Kidney epithelial cell (primary cell): ENCODE measurements around the gene STX8. TPM values are rescaled to one million over a fixed set of nuclear protein-coding genes. Genes with fewer than 3 reads are reported as not detected.

Experiments used
- DNase-seq: peaks from one replicate; pipeline ENCODE4 v3.0.0-alpha.2; 2010; ENCODE audit warnings: low read depth
- H3K27me3 ChIP-seq: 2 replicates; pipeline ENCODE4 v1.6.0; 2011; ENCODE audit warnings: low read length; ENCODE audit not compliant: control insufficient read depth, insufficient read depth
- H3K36me3 ChIP-seq: 2 replicates; pipeline ENCODE4 v1.5.1; 2011; ENCODE audit warnings: low read length; ENCODE audit not compliant: control insufficient read depth, insufficient read depth
- H3K4me3 ChIP-seq: 2 replicates; pipeline ENCODE4 v1.5.1; 2011; ENCODE audit warnings: low read depth, mild to moderate bottlenecking, control low read depth, low read length
- total RNA-seq: library from RNA; depleted of rRNA; stranded (reverse); fragments of >200 nt; gene quantifications from 2 replicates; pipeline ENCODE4 v1.2.3, GENCODE V29; 2015
- TF ChIP-seq, protein P1 (sequence below): IDR thresholded peaks from 2 replicates; pipeline ENCODE4 v1.5.1; 2011; ENCODE audit warnings: mild to moderate bottlenecking, moderate library complexity, low read length, control low read depth, inconsistent platforms; ENCODE audit not compliant: insufficient read depth, poor library complexity, severe bottlenecking

The STX8 gene
- total RNA-seq, 1 donor from 2014 or later = 76.3 TPM

- H3K27me3 ChIP-seq = no peaks in the 10 kb centered on the region
- TF ChIP-seq, protein P1, sequence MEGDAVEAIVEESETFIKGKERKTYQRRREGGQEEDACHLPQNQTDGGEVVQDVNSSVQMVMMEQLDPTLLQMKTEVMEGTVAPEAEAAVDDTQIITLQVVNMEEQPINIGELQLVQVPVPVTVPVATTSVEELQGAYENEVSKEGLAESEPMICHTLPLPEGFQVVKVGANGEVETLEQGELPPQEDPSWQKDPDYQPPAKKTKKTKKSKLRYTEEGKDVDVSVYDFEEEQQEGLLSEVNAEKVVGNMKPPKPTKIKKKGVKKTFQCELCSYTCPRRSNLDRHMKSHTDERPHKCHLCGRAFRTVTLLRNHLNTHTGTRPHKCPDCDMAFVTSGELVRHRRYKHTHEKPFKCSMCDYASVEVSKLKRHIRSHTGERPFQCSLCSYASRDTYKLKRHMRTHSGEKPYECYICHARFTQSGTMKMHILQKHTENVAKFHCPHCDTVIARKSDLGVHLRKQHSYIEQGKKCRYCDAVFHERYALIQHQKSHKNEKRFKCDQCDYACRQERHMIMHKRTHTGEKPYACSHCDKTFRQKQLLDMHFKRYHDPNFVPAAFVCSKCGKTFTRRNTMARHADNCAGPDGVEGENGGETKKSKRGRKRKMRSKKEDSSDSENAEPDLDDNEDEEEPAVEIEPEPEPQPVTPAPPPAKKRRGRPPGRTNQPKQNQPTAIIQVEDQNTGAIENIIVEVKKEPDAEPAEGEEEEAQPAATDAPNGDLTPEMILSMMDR = no peak
- H3K36me3 ChIP-seq = no peaks in the 10 kb centered on the region
These were observed 165.7 kb downstream of the STX8 start for GRCh38 chr17:9409878-9410277.

DNA sequence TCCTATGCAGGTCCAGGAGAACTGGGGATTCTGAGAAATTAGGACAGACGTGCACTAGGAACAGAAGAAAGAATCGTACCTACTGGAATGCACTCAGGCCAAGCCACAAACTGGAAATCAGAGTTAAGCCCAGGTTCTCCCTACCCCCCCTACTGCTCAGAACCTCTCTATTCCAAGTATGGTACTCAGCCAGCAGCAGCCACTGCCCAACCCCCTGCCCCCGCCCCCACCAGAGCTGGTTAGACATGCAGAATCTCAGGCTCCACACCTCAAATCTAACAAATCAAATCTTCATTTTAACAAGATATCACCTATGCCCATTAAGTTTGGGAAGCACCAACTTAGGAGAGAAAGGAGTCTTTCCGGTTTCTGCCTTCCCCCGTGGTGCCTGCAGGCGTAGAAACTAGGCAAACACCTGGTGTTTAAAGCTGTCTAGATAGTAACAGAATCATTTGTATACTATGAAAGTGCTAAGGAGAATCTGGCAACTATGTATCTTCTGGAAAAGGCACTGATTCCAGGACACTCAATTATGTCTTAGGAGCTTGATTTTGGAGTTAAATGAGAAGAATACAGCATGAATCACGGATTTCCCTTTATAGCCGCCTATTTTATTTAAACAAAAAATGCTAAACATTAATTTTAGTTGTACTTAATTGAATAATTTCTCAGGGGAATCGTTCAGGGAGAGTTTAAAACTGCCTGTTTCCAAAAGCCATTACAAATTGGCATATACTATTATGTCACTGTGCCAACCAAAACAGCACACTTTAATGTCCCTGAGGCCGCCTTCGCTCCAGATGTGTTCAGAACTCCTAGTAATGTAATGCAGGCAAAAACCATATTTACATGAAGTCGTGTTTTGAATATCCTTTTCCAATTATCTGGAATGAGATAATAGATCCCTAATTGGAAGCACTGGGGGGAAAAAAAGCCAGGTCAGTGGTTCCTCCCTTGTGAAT lies 166.5 kb downstream of the STX8 start:
- no peak for DNase-seq

More at GRCh38 chr17:9409878-9410277, 165.7 kb downstream of the STX8 start:
- no peak for DNase-seq
- no peak overlapping the region for H3K4me3 ChIP-seq

GRCh38 chr17:9408381-9408780 lies 167.2 kb downstream of the STX8 start:
- H3K4me3 ChIP-seq = no peak overlapping the region
- TF ChIP-seq, protein P1 = no peak
- no peaks in the 10 kb centered on the region for H3K27me3 ChIP-seq
- H3K36me3 ChIP-seq = no peaks in the 10 kb centered on the region
- DNase-seq = peak; percentile 85

More for the DNA sequence above, 166.5 kb downstream of the STX8 start:
- no peaks in the 10 kb centered on the region for H3K36me3 ChIP-seq
- TF ChIP-seq, protein P1 = no peak
- H3K27me3 ChIP-seq = no peaks in the 10 kb centered on the region
- H3K4me3 ChIP-seq = no peak overlapping the region

DNA sequence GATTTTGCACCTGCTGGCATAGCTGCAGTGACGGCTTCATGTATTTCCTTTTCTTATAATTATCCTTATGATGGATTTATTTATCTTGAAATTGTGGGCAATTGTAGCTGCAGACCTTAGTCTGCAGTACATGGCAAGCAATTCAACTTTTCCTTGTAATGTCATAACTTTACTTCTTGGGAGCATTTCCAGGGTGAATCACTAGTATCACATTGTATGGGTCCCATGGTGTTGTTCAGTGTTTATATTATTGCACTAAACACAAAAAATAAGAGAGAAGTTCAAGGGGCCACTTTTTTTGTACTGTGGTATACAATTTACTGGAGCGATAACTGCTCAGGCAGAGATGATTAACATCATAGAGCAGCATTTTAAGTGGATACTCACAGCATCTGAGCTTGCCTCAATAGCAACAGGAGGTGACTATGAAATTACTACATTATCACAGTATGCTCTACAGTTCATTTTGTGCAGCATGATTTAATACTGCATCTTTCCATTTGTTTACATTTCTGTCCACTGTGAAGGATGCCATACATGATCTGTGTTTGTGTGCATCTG lies 169.5 kb downstream of the STX8 start:
- Histone ChIP-seq H3K36me3 (no peaks in the 10 kb centered on the region), H3K4me3 (no peak overlapping the region), H3K27me3 (no peaks in the 10 kb centered on the region)
- TF ChIP-seq, protein P1 = no peak
- no peak for DNase-seq

GRCh38 chr17:9403257-9403656 lies 172.4 kb downstream of the STX8 start:
- no peak for DNase-seq
- no peaks in the 10 kb centered on the region for H3K36me3 ChIP-seq
- H3K4me3 ChIP-seq = no peak overlapping the region
- TF ChIP-seq, protein P1 = no peak
- H3K27me3 ChIP-seq = no peaks in the 10 kb centered on the region
